ENCODE measurements around the gene TINAGL1. TPM values are rescaled to one million over a fixed set of nuclear protein-coding genes. Genes with fewer than 3 reads are reported as not detected.
"Not testable (repeated sequence)": the region's sequence is repeated elsewhere in the genome, so short reads cannot be mapped to it uniquely, and the experiment has no call there.

TINAGL1 gene
- total RNA-seq, 1 donor from 2014 or later: 268 TPM

DNA sequence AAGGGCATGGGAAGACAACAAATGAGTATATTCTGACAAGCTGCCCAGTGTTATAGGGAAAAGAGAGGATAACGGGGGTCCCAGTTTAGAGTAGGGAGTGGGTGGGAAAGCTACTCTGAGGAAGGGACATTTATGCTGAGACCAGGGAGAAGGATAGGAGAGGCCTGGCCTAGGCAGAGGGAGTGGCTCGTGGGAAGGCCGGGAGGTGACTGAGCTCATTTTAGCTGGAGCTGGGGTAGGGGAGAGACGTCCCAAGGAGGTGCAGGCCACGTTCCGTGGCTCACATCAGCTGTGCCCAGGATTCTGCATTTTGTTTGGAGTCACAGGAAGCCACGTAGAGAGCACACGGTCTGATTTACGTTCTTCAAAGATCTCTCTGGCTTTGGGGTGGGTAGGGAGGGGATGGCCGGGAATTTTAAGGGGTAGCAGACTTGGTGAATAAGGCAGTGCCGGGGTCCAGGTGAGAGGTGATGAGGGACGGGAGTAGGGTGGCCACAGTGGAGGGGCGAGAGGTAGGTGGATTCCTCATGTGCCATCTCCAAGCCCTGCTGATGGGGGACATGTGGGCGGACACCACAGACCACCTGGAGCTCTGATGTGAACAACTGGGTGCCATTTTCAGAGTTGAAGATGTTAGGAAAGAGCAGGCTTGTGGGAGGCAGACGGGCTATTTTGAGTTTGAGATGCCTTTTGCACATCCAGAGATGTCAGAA, 4.7 kb downstream of the TINAGL1 start:
- intact Hi-C loops (cut with DNase I): no loop called here
- ATAC-seq (ENCODE audit: poor library complexity) (no peak), DNase-seq (no peak)

DNA sequence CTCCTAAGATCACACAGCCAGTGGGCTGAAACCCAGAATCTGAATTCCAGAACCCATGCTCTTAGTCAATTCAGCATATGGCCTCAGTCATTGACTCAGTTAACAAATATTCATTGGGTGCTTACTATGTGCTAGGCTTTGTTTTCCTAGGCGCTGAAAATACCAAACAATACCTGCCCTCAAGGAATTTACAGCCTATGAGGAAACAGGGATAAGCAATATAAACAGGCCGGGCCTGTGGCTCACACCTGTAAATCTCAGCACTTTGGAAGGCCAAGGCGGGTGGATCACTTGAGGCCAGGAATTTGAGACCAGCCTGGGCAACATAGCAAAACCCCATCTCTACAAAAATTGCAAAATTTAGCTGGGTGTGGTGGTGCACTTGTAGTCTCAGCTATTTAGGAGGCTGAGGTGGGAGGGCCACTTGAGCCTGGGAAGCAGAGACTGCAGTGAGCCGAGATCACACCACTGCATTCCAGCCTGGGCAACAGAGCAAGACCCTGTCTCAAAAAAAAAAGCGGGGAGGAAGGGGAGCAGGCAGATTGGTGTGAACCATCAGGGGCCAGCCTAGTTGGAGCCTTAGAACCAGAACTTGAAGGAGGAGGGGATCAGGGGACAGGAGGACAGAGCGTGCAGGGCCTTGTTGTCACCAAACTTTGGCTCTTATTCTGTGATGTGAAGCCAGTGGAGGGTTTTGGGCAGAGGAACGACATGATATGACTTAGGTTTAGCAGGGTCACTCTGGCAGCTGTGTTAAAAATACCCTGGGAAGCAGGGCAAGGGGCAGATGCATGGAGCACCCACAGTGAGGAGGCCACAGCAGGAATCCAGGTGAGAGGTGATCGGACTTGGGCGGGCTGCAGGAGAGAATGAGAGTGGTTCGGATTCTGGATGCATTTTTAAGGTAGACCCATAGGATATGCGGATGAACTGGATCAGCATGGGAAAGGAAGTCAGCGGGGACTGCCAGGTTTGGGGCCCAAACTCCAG, 5.8 kb downstream of the TINAGL1 start:
- intact Hi-C loops (cut with DNase I): no loop called here
- ATAC-seq (ENCODE audit: poor library complexity) (peak; percentile 61), DNase-seq (no peak)

DNA sequence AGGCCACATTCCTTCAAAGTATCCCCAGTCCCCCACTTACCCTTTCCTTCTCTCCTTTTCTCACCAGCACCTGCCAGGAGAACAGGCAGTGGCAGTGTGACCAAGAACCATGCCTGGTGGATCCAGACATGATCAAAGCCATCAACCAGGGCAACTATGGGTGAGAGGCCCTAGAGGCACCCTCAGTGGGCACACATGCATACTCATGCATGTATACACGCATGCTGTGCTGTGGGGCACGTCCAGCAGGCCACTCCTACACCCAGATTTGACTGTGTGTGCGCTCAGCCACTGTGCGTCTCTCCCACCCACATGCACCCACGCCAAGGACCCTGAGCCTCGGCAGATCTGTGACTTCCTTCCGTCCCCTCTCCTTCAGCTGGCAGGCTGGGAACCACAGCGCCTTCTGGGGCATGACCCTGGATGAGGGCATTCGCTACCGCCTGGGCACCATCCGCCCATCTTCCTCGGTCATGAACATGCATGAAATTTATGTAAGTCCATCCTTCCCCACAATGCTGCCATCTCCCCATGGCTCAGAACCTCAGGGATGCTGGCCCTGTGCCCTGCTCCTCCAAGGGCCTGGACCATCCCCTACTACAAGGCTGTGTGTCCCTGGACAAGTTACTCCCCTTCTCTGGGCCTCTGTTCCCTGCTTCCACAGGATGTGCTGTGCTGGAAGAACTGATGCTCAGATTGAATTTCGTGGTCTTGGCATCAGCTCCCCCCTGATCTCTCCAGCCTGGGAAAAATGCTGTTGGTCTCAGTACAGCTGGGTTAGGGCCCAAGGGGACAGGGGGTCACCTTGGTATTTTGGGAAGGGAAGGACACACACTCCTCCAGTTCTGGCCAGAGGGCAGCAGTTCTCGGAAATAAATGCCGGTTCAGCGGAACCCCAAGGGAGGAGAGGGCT, 7.0 kb downstream of the TINAGL1 start:
- DNase-seq (no peak), ATAC-seq (ENCODE audit: poor library complexity) (peak; percentile 9)
- intact Hi-C loops (cut with DNase I): no loop called here

DNA sequence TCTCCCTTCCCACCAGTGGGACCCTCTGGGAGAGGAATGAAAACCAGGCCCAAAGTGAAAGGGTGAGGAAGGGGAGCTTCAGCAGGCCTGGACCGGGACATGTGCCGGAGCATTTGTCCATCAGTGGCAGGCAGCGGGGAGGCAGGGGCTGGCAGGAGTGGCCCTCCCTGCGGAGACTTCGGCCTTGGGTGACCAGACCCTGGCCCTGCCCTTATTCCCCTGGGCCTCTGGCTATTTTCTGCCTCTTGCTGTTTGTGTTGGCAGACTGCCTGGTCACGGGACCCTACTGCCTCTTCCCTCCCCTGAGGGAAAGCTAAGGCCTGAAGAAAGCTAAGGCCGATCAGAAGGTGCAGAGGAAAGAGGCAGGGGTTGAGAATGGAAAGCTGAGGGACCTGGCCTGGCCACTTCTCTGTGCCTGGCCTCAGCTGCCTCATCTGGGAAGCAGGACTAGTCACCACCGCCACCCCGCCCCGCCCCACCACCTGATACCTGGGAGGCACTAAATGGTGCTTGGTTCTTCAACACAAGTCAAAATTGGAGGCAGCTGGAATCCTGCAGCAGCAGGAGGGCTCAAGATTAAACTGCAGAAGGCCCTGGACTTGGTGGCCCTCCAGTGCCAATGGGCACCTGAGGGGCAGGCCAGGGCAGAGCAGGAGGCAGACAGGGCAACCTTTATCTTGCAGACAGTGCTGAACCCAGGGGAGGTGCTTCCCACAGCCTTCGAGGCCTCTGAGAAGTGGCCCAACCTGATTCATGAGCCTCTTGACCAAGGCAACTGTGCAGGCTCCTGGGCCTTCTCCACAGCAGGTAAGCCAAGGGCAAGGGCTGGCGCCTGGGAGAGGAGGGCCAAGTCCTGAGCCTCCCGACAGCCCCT, 7.9 kb downstream of the TINAGL1 start:
- DNase-seq: peak; percentile 88

DNA sequence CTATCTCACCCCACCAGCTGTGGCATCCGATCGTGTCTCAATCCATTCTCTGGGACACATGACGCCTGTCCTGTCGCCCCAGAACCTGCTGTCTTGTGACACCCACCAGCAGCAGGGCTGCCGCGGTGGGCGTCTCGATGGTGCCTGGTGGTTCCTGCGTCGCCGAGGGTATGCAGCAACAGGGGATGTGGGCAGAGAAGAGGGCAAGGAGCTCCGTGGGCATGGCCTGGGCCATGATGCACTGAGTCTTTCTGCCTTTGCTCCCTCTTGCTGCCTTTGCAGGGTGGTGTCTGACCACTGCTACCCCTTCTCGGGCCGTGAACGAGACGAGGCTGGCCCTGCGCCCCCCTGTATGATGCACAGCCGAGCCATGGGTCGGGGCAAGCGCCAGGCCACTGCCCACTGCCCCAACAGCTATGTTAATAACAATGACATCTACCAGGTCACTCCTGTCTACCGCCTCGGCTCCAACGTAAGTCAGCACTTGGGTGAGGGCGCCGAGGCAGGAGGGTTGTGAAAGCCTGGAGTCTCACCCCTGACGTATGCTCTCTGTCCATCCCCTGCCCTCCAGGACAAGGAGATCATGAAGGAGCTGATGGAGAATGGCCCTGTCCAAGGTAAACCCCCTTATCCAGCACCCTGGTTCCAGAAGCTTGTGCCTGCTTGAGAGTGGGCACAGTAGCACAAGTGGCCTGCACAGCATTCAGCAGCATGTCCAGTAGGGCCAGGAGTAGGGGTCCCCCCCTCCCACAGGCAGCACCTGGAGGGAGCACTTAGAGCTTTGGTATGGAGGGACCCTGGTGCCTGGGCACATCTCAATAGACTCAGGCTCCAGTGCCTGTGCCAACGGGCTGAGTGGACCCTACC, 8.8 kb downstream of the TINAGL1 start:
- ATAC-seq (ENCODE audit: poor library complexity) (no peak), DNase-seq (no peak)
- intact Hi-C loops (cut with DNase I): no loop called here

More for the DNA sequence above, 7.9 kb downstream of the TINAGL1 start:
- intact Hi-C loops (cut with DNase I): no loop called here
- ATAC-seq (ENCODE audit: poor library complexity): peak; percentile 61

DNA sequence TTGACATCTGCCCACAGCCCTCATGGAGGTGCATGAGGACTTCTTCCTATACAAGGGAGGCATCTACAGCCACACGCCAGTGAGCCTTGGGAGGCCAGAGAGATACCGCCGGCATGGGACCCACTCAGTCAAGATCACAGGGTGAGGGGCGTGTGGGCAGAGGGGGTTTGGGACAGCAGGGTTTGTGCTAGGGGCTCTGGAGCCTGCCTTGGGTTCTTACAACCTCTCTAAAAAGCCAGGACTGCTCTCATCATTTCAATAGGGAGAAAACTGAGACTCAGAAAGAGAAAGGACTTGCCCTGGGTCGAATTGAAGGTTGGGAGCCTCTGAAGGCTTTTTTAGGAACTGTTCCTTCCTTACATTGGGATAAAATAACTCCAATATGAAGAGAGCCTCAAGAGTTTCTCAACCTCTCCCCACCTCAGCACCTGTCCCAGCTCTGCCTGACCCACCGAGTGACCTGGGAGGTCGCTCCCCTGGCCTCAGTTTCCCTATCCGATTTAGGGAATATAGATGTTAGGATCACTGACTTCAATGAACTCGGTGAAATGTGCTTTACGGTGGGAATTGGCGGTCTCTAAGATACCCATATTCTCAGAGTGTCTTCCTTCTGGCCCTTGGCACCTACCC, 9.5 kb downstream of the TINAGL1 start:
- DNase-seq (no peak), ATAC-seq (ENCODE audit: poor library complexity) (no peak)
- intact Hi-C loops (cut with DNase I): no loop called here

DNA sequence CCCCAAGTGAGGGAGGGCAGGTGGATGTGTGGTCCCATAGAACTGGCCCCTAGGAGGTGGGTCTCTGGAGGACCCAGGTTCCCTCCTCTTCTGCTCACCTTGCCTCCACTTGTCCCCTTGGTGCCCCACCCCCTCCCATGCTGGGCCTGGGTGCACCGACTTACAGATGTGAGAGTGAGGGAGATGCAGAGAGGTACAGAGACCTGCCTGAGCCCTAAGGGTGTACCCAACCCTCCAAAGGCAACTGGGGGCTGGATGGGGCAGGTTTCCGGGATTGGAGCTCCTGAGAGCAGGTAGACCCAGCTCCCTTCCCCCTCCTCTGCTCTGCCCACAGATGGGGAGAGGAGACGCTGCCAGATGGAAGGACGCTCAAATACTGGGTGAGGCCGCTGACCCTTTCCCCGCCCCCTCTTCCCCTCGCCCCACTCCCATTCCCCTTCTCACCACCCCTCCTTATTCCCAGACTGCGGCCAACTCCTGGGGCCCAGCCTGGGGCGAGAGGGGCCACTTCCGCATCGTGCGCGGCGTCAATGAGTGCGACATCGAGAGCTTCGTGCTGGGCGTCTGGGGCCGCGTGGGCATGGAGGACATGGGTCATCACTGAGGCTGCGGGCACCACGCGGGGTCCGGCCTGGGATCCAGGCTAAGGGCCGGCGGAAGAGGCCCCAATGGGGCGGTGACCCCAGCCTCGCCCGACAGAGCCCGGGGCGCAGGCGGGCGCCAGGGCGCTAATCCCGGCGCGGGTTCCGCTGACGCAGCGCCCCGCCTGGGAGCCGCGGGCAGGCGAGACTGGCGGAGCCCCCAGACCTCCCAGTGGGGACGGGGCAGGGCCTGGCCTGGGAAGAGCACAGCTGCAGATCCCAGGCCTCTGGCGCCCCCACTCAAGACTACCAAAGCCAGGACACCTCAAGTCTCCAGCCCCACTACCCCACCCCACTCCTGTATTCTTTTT, 10.3 kb downstream of the TINAGL1 start:
- ATAC-seq (ENCODE audit: poor library complexity) (no peak), DNase-seq (no peak)
- intact Hi-C loops (cut with DNase I): no loop called here

DNA sequence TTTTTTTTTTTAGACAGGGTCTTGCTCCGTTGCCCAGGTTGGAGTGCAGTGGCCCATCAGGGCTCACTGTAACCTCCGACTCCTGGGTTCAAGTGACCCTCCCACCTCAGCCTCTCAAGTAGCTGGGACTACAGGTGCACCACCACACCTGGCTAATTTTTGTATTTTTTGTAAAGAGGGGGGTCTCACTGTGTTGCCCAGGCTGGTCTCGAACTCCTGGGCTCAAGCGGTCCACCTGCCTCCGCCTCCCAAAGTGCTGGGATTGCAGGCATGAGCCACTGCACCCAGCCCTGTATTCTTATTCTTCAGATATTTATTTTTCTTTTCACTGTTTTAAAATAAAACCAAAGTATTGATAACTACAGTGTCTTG, 11.0 kb downstream of the TINAGL1 start:
- DNase-seq; intact Hi-C loops (cut with DNase I); ATAC-seq (ENCODE audit: poor library complexity): not testable (repeated sequence)

DNA sequence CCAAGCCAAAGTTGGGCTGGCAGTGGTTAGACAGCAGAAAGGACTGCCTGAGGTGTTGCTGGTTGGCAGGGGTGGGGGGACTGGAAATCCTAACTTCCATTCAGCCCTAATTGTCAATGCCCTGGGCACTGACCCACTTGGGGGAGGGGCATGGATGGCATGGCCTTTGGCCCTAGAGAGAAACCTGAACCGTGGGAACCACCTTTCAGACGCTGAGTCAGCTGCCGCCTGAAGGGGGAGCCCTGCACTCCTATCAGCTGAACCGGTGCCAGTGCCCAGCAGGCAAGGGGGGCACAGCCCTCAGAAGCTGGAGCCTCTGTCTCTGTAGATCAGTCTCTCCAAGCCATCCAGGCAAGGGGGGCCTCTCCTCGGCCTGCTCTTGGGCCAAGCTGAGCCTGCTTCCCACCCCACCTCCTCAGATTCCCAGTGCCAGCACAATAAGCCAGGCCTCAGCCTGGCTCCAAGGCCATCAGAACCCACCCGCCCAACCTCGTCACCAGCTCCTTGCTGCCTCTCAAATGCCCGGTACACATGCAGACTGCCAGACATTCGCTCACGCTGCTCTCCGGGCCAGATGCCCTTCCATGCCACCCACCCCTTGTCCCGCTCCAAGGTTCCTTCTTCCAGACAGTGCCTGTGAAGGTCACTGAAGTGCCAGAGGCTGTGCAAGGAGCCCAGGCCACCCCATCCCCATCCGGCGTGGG, 11.6 kb downstream of the TINAGL1 start:
- peak; percentile 81 for DNase-seq
- ATAC-seq (ENCODE audit: poor library complexity): peak; percentile 50
- intact Hi-C loops (cut with DNase I): no loop called here

DNA sequence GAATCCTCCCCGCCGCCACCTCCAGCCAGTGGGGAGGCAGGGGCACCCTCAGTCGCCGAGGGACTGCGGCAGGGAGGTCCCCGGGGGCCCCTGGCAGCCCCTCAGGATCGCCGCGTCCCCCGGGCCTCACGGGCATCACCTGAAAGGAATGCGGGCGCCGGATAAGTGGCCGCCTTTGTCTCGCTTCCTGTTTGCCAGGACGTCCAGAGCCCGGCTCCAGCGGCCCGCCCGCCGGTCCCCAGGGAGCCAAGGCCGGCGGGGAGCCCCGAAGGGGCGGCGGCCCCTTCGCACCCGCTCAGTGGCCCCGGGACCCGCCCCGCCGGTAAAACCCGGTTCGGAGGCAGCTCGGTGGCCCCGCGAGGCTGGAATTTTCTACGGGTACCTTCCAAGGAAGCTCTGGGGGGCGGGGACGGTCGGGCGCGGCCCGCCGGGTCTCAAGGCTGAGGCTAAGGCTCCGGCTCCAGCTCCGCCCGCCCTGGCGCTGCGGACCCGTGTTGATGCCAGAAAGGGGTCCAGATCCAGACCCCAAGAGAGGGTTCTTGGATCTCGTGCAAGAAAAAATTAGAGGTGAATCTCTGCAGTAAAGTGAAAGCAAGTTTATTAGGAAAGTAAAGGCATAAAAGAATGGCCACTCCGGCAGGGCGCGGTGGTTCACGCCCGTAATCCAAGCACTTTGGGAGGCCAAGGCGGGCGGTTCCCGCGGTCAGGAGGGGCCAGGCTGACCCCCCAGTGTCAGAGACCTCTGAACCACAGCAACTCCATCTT, 12.6 kb downstream of the TINAGL1 start:
- DNase-seq (peak; percentile 73), ATAC-seq (ENCODE audit: poor library complexity) (peak; percentile 20)
- intact Hi-C loops (cut with DNase I): no loop called here

DNA sequence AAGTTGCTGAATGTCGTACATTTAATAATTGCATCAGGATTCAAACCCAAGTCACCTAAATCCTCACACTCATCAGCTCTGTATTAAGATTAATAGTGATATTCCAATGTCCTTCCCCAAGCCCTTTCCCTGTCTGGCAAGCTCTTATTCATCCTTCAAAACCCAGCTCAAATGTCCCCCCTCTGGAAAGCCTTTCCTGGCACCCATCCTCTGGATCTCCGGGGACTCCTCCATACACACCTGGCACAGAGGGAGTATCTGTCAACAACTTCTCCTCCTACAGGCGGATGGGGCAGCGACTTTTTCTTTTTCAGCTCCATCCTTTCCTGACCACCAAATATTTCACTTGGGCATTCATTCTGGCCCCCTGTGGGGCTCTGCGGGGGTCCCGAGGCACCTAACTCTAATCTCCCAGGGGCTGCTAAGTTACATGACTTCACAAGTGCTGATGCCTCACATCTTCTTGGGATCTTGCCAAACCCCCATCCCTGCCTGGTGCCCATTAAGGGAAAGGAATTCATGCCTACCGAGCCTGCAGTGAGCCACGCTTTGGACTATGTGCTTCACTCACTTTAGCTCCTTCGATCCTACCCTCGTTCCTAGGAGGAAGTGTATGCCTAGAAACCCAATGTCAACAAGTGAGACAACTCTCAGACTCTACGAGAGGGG, 15.2 kb downstream of the TINAGL1 start:
- intact Hi-C loops (cut with DNase I): no loop called here
- DNase-seq: no peak
- ATAC-seq (ENCODE audit: poor library complexity): no peak

DNA sequence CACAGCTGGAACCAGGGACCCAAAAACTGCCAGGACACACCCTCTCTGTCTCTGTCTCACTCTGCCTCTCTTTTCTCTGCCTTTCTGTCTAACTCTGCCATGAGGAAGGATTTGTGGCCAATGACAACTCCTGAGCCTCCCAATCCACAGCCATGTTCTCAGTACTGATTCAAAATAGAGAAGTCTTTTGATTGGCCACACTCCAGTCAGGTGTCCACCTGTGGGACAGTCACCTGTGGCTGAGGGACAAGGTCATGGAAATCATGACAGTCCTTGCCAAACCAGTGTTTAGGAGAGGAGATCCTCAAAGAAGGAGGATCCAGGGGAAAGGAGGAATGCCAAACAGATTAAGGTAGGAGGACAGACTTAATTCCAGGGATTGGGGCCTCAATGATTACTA, 15.8 kb downstream of the TINAGL1 start:
- intact Hi-C loops (cut with DNase I): no loop called here
- DNase-seq: no peak
- no peak for ATAC-seq (ENCODE audit: poor library complexity)

DNA sequence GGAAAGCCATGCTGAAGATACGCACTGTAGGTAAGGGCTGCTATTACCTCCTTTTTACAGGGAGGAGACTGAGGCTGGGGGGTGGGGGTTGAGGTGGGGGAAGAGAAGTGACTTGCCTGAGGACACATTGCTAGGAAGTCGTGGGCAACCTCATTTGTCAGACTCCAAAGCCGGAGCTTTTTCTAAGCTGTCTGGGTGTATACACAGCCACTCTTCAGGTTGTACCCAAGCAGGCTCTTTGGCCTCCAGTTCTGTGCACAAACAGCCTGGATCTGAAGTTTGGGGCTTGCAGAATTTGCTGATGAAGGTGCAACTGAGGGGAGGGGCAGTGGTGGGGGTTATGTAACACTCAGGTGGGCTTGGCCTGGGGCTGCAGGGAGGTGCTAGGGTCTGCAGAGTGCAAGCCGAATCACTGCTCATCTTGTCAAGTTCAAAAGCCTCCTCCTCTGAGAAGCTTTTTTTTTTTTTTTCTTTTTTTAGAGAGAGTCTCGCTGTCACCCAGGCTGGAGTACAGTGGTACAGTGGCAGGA, 16.9 kb downstream of the TINAGL1 start:
- intact Hi-C loops (cut with DNase I): no loop called here
- ATAC-seq (ENCODE audit: poor library complexity): no peak

More for the DNA sequence above, 16.9 kb downstream of the TINAGL1 start:
- no peak for DNase-seq
